OCI-LY1 (cell line): ENCODE measurements around the gene CD101.

Source experiments
- EZH2 ChIP-seq: fragments of 200-600 bp; sonication (generic), shearing (Covaris generic); IDR thresholded peaks from 2 replicates; pipeline ENCODE4 v1.8.0; 2017; ENCODE audit warnings: borderline replicate concordance, mixed run types, mild to moderate bottlenecking, antibody characterized with exemption, low read length, moderate library complexity, mixed read lengths
- TF ChIP-seq, protein P1 (sequence below): fragments of 200-600 bp; sonication (generic), shearing (Covaris generic); IDR thresholded peaks from 2 replicates; pipeline ENCODE4 v1.5.1; 2017; ENCODE audit warnings: mild to moderate bottlenecking, antibody characterized with exemption, low read length, moderate library complexity, mixed read lengths

DNA sequence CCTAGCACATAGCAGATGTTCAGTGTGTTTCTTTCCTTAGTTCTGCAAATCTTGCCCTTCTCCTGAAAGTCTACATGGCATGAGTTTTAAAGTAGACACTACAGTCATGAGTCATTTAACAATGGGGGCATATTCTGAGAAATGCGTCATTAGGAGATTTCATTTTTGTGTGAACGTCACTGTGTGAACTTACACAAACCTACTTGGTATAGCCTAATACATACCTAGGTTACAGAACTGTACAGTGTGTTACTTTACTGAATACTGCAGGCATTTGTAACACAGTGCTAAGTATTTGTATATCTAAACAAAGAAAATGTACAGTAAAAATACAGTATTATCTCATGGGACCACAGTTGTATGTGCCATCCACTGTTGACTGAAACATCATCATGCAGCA lies 68.6 kb downstream of the CD101 start:
- TF ChIP-seq, protein P1, sequence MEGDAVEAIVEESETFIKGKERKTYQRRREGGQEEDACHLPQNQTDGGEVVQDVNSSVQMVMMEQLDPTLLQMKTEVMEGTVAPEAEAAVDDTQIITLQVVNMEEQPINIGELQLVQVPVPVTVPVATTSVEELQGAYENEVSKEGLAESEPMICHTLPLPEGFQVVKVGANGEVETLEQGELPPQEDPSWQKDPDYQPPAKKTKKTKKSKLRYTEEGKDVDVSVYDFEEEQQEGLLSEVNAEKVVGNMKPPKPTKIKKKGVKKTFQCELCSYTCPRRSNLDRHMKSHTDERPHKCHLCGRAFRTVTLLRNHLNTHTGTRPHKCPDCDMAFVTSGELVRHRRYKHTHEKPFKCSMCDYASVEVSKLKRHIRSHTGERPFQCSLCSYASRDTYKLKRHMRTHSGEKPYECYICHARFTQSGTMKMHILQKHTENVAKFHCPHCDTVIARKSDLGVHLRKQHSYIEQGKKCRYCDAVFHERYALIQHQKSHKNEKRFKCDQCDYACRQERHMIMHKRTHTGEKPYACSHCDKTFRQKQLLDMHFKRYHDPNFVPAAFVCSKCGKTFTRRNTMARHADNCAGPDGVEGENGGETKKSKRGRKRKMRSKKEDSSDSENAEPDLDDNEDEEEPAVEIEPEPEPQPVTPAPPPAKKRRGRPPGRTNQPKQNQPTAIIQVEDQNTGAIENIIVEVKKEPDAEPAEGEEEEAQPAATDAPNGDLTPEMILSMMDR: no peak
- TF ChIP-seq EZH2: no peak
